Measurements from ENCODE around the gene LRRK1. TPM values are rescaled to one million over a fixed set of nuclear protein-coding genes. Genes with fewer than 3 reads are reported as not detected.

Gene LRRK1
- polyA plus RNA-seq, 1 donor (not counting 4 experiments of a cell fraction or from before 2014, with no cell fraction given): 6.2 TPM

- H4K20me1 ChIP-seq (ENCODE audit: control insufficient read depth, extremely low read depth, insufficient read depth, low read length): no peaks in the 10 kb centered on the region
- FAIRE-seq (no peak), DNase-seq (ENCODE audit: low read depth, low spot score) (no peak)
- no peaks in the 10 kb centered on the region for H3K79me2 ChIP-seq (ENCODE audit: control insufficient read depth, insufficient read depth, low read length)
- H3K4me2 ChIP-seq (ENCODE audit: control insufficient read depth, extremely low read depth, insufficient read depth, low read depth, low read length): peak overlapping the region; percentile 24
- peaks cover 3% of the 10 kb centered on the region for H3K9me1 ChIP-seq (ENCODE audit: control insufficient read depth, extremely low read depth, insufficient read depth, low read length)
- peak overlapping the region; percentile 24 for H3K9ac ChIP-seq (ENCODE audit: control insufficient read depth, extremely low read depth, insufficient read depth, low read length)
- H3K27me3 ChIP-seq (ENCODE audit: control insufficient read depth, extremely low read depth, insufficient read depth, low read length): no peaks in the 10 kb centered on the region
- TF ChIP-seq EZH2 (IDR thresholded peaks at IDR 0.05; ENCODE audit: low read length): no peak
- TF ChIP-seq CTCF (optimal IDR thresholded peaks at IDR 0.05 in 1 of 3, IDR thresholded peaks at IDR 0.05 in 1 of 3, conservative IDR thresholded peaks at IDR 0.05 in 1 of 3; ENCODE audit: extremely low read depth in 1 of 3, insufficient read depth in 2 of 3, low read length in 3 of 3): no peak
- peaks cover 27% of the 10 kb centered on the region for H3K4me1 ChIP-seq (ENCODE audit: control insufficient read depth, extremely low read depth, insufficient read depth, low read length)
- H3K36me3 ChIP-seq (ENCODE audit: control insufficient read depth in 2 of 2, extremely low read depth in 1 of 2, insufficient read depth in 2 of 2, low read length in 2 of 2): peaks cover 0 to 1% of the 10 kb centered on the region in 2 experiments
- H3K4me3 ChIP-seq (ENCODE audit: control insufficient read depth in 2 of 3, extremely low read depth in 1 of 3, insufficient read depth in 2 of 3, low read depth in 1 of 3, low read length in 3 of 3): no peak overlapping the region
- no peaks in the 10 kb centered on the region for H3K9me3 ChIP-seq (ENCODE audit: control insufficient read depth, low read depth, low read length)
- no peak overlapping the region for H2AFZ ChIP-seq (ENCODE audit: control insufficient read depth, low read length)
- dilution Hi-C loops (cut with MboI; ENCODE audit: extremely low pct_ligation_motif_present, low sequenced_read_pairs): no loop called here
- peak overlapping the region; percentile 58 for H3K27ac ChIP-seq (ENCODE audit: control insufficient read depth, insufficient read depth, low read length)
These were observed 150.9 kb downstream of the LRRK1 start for GRCh38 chr15:101070024-101070423.

GRCh38 chr15:101070502-101071273, 151.5 kb downstream of the LRRK1 start:
- H3K4me2 ChIP-seq (ENCODE audit: control insufficient read depth, extremely low read depth, insufficient read depth, low read depth, low read length): peak overlapping the region; percentile 24
- H2AFZ ChIP-seq (ENCODE audit: control insufficient read depth, low read length): peak overlapping the region; percentile 41
- peak overlapping the region; percentile 24 for H3K9ac ChIP-seq (ENCODE audit: control insufficient read depth, extremely low read depth, insufficient read depth, low read length)
- H3K9me3 ChIP-seq (ENCODE audit: control insufficient read depth, low read depth, low read length): no peaks in the 10 kb centered on the region
- H4K20me1 ChIP-seq (ENCODE audit: control insufficient read depth, extremely low read depth, insufficient read depth, low read length): no peaks in the 10 kb centered on the region
- no peak for FAIRE-seq
- no peaks in the 10 kb centered on the region for H3K79me2 ChIP-seq (ENCODE audit: control insufficient read depth, insufficient read depth, low read length)
- DNase-seq (ENCODE audit: low read depth, low spot score): no peak
- H3K36me3 ChIP-seq (ENCODE audit: control insufficient read depth in 2 of 2, extremely low read depth in 1 of 2, insufficient read depth in 2 of 2, low read length in 2 of 2): peaks cover 0 to 1% of the 10 kb centered on the region in 2 experiments
- no peak overlapping the region for H3K4me3 ChIP-seq (ENCODE audit: control insufficient read depth in 2 of 3, extremely low read depth in 1 of 3, insufficient read depth in 2 of 3, low read depth in 1 of 3, low read length in 3 of 3)
- H3K4me1 ChIP-seq (ENCODE audit: control insufficient read depth, extremely low read depth, insufficient read depth, low read length): peaks cover 27% of the 10 kb centered on the region
- dilution Hi-C loops (cut with MboI; ENCODE audit: extremely low pct_ligation_motif_present, low sequenced_read_pairs): no loop called here
- H3K27me3 ChIP-seq (ENCODE audit: control insufficient read depth, extremely low read depth, insufficient read depth, low read length): no peaks in the 10 kb centered on the region
- peak overlapping the region; percentile 58 for H3K27ac ChIP-seq (ENCODE audit: control insufficient read depth, insufficient read depth, low read length)
- TF ChIP-seq EZH2 (IDR thresholded peaks at IDR 0.05; ENCODE audit: low read length) (no peak), CTCF (optimal IDR thresholded peaks at IDR 0.05 in 1 of 3, IDR thresholded peaks at IDR 0.05 in 1 of 3, conservative IDR thresholded peaks at IDR 0.05 in 1 of 3; ENCODE audit: extremely low read depth in 1 of 3, insufficient read depth in 2 of 3, low read length in 3 of 3) (no peak)
- H3K9me1 ChIP-seq (ENCODE audit: control insufficient read depth, extremely low read depth, insufficient read depth, low read length): peaks cover 3% of the 10 kb centered on the region
